A204.1 (cell line): ENCODE measurements around the gene CLCA4.
A peak's percentile ranks its signal among the peaks of the same experiment; 100 is the strongest.
"Not testable (repeated sequence)": the region's sequence is repeated elsewhere in the genome, so short reads cannot be mapped to it uniquely, and the experiment has no call there.

Experiments
- FAIRE-seq: peaks from 2 replicates; lab custom pipeline; 2012; peaks lifted over from hg19 to GRCh38; lab: Jason Lieb, UNC

CLCA4 gene, protein sequence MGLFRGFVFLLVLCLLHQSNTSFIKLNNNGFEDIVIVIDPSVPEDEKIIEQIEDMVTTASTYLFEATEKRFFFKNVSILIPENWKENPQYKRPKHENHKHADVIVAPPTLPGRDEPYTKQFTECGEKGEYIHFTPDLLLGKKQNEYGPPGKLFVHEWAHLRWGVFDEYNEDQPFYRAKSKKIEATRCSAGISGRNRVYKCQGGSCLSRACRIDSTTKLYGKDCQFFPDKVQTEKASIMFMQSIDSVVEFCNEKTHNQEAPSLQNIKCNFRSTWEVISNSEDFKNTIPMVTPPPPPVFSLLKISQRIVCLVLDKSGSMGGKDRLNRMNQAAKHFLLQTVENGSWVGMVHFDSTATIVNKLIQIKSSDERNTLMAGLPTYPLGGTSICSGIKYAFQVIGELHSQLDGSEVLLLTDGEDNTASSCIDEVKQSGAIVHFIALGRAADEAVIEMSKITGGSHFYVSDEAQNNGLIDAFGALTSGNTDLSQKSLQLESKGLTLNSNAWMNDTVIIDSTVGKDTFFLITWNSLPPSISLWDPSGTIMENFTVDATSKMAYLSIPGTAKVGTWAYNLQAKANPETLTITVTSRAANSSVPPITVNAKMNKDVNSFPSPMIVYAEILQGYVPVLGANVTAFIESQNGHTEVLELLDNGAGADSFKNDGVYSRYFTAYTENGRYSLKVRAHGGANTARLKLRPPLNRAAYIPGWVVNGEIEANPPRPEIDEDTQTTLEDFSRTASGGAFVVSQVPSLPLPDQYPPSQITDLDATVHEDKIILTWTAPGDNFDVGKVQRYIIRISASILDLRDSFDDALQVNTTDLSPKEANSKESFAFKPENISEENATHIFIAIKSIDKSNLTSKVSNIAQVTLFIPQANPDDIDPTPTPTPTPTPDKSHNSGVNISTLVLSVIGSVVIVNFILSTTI

DNA sequence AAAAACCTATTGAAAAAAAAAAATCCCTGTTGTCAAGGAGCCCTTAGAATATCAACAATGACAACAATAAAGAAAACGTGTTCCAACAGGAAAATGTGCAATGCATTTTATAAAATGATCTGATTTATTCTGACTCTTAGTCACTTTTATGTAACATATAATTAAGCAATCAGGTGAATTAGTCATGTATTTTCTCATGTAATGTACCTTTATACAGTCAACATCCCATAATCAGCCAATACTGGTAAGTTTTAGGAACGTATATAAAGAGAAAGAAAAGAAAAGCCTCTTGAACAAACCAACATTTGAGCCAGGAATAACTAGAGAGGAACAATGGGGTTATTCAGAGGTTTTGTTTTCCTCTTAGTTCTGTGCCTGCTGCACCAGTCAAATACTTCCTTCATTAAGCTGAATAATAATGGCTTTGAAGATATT is at the start of gene CLCA4:
TSS of gene CLCA4 (plus strand) at position 292 of the 435 bp plus-strand sequence. CDS start at position 334, 42 bp downstream.
- no peak for FAIRE-seq

DNA sequence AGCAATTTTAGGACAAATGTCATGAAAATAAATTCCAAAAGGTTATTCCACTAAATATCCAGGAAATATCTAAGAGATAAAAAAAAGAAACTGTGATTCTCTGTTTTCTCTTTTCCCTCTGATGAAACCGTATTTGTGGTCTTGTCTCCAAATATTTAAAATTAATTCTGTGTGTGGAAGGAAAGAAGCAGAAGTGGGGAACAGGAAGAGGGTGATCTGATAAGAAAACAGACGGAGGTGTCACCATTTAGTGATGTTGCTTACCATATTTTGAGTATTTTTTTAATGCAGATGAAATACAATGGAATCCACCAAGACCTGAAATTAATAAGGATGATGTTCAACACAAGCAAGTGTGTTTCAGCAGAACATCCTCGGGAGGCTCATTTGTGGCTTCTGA is 48.6 kb upstream of the CLCA4 start:
- FAIRE-seq, result no peak

DNA sequence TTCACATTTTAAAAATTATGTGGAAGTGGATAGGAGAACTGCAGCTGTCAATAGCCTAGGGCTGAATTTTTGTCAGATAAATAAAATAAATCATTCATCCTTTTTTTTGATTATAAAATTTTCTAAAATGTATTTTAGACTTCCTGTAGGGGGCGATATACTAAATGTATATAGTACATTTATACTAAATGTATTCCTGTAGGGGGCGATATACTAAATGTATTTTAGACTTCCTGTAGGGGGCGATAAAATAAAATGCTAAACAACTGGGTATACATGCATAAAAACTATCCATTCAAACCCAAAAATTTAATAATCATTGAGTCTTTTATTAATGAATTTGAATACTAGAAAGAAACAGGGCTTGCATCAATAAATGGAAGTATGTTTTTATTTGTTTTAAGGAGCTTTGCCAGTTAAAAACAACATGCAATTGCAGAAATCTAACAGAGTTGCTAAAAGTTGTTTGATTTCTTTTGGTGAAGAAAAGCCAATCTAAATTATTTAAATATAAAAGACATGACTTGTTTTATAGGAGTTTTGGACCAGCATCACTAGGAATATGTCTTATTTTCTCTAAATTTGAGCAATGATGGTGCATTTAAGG is 46.8 kb upstream of the CLCA4 start:
- peak; percentile 93 for FAIRE-seq

DNA sequence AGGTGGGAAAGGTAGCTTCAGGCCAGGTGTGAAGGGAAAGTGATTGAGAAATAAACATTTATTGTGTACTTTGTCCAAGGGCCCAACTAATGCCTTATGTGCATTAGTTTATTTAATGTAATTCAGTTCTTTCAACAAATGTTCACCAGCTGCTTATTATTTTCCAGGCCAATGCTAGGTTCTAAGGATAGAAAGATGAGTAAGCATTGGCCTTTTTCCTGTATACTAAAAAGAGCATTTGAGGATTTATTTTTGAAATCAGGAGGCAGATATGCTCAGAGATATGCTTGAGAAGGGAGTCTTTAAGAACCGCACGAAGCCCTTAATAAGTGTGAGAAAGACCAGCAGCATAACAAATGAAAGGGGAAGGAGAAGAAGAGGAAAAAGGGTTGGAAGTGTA is 46.2 kb upstream of the CLCA4 start:
- no peak for FAIRE-seq

DNA sequence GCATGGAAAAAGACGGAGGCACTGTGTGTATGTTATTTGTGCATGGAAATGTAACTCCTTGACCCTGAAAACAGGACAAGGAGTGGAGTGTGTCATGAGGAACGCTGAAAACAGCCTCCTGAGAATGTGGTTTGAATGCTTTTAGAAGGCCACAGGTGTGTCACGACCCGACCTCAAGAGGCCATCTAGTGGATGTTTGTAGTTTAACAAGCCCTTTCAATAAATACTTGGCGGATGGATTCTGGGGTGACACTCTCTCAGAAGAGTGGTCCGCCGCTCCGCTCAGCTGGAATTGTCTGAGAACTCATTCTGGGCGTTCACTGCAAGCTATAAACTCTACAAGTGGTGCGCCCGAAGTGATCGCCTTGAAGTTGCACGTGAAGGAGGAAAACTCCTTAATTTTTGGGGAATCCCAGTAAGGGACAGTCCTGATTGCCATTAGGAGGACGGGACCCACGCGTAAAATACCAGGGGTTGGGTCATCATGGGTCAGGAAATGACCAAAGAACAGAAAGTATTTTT is 44.7 kb upstream of the CLCA4 start:
- not testable (repeated sequence) for FAIRE-seq

DNA sequence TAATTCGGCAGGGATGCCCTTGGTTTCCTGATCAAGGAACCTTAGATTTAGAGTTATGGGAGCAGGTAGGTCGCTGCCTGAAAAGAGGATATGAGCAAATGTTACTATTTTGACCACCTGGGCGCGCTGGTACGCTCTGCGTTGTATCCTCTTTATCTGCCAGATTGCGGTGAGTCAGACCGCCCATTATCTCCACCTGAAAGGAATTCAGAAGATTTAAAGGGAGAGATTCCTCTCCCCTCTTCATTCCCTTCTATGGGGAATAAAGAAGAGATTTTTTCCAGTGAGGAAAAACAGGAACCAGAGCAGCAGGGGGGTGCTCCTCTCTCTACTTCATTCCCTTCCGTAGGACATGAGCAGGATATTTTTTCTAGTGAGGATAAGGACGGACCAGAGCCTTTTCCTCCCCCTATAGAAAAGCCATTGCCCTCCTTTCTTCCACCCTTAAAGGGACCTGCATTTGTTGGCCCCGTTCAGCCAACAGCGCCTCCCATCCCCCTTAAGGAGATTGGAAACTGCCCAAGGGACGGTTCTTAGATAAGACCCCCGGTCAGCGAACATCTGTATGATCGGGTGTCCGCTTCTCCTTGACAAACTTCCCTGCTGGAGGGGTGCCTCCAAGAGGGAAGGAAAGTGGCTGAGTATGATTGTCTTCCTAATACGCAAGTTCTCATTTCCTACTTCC is 44.0 kb upstream of the CLCA4 start:
- FAIRE-seq, result no peak

DNA sequence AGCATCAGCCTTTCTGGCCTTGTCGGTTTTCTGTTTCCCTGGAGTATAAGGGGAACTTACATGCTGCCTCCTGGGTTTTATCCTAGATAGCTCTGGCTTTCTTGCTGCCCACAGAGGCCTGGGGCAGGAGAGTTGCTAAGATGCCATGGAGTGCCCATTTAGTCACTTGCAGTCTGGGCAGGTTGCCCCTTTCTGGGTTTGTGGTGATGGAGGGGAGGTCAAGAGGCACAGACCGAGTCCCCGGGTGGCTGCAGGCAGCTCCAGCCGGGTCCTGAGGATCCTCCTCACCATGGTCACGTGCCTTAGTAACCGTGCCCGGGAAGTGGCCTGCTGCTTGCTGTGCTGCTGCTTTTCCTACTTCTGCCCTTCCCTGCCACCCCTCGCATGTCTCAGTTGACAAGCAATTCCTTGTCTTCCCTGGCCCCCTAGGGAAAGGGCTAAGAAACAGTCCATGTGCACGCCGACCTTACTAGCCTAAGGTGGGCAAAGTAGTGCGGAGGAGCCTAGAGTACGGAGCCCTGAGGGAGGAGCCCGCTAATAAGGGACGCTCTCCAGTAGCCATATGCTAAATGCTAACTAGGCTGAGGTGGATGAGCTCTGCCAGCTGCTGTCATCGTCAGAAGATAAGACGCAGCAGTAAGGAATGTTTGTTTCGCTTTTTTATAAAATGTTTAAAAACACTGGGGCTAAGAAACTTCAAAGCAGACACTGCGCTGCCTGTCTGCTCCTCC is 43.3 kb upstream of the CLCA4 start:
- no peak for FAIRE-seq

DNA sequence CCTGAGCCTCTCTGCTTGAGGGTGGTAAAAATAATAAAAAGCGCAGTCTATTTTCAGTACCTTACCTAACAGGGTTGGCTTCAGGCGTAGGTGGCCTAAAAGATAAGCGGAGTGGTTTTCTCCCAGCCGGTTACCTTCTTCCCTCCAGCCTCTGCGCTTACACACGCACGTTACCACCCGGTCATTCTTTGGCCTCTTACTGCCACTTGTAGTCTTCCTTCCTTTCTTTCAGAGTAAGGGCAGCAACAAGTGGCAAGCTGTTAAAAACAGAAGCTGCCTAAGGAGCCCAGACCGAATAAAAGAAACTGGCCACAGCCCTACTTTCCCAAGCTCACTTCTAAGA is 42.8 kb upstream of the CLCA4 start:
- no peak for FAIRE-seq

DNA sequence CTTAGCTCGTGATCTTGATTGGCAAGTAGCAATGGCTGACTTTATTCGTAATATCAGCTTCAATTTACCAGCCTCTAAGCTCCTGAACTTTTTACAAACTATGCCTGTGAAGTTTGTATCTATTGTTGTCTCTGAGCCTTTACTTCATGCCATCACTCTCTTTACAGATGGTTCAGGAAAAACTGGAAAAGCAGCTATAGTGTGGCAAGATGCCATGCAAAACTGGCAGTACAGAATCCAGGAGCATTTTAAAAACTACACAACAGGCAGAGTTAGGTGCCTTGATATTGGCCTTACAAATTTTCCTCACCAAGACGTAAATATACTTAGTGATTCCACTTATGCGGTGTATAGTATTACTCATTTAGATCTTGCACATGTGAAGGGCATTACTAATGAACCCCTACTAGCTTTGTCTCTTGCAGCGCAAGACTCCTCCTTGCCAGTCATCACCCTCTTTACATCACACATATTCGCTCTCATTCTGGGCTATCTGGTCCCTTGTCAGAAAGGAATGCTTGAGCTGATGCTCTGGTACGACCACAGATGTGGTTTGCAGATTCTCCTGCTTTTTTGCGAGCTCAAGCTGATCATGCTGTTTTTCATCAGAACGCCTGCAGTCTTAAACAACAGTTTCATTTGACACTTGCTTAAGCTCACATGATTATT is 41.8 kb upstream of the CLCA4 start:
- no peak for FAIRE-seq

DNA sequence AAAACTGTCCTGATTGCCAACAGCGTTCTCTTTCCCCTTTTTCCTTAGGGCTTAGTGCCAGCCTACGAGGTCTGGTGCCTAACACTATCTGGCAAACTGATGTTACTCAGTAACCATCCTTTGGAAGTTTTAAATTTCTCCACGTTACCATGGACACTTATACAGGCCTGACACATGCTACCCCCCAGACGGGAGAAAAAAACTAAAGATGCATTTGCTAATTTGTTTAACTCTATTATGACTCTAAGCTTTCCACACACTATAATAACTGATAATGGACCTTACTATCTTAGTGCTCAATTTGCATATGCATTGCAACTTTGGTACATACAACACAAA is 41.3 kb upstream of the CLCA4 start:
- FAIRE-seq, result no peak

DNA sequence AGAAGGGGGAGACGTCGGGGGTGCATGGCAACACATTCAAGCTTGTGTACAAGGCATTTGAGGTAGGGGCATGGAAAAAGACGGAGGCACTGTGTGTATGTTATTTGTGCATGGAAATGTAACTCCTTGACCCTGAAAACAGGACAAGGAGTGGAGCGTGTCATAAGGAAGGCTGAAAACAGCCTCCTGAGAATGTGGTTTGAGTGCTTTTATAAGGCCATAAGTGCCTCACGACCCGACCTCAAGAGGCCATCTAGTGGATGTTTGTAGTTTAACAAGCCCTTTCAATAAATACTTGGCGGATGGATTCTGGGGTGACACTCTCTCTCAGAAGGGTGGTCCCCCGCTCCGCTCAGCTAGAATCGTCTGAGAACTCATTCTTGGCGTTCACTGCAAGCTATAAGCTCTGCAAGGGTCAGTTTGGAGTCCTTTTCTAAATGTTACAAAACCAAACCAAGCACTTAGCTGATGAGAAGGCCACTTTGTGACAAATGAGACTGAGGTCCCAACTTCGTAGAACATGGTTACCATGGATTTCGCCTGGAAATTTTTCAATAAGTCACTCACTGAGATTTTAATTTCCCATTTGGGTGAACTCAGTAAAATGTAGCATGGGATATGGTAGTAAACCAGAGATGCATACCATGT is 38.8 kb upstream of the CLCA4 start:
- no peak for FAIRE-seq

DNA sequence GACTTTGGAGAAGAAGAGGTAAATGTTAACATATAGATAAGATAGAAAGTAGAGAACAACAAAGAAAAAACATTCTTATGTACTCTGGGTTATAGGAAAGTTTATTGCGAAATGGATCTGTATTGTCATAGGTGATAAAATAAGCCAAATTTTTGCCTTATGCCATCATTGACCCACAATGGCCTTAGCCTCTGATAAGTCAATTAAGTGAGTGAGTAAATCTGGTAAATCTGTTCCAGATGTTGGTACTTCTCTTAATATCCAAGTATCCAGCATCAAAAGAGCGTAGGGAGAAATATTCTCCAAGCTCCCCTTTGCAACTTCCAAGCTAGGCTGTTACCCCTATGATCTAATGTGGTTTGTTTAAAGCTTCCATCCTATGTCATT is 38.3 kb upstream of the CLCA4 start:
- no peak for FAIRE-seq

DNA sequence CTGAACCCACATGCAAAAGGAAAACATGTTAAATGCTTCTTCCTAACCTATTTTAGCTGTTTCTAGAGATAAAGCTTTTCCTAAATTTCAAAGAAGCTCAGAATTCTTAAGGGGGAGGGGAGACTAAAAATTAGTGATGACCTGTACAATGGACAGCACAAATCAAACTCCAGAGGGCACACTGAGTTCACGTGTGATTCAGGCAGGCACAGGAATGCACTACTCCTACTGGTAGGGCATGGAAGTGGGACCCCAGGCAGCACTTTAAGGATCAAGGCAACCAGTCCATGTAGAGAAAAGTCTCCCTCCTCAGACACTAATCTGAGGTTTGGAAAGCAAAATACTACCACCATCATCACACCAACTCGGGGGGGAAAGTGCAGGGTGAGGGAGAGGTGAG is 31.3 kb upstream of the CLCA4 start:
- FAIRE-seq, result no peak

DNA sequence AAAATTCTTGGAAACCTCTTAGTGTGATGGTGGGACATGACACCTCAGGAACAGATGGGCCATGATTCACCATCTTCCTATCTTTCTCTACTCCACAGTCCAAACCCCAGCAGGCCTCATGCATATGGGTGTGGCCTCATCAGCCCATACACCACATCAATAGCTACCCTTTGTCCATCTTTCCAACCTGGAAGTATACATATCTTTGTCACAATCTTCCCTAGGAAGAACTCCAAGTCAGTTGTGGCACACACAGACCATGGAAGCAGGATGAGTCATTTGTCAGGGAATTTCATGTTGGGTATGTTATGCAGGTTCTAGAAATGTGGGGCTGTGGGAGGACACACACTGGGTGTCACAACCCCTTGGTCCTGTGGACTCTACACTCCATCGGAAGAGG is 30.5 kb upstream of the CLCA4 start:
- no peak for FAIRE-seq

DNA sequence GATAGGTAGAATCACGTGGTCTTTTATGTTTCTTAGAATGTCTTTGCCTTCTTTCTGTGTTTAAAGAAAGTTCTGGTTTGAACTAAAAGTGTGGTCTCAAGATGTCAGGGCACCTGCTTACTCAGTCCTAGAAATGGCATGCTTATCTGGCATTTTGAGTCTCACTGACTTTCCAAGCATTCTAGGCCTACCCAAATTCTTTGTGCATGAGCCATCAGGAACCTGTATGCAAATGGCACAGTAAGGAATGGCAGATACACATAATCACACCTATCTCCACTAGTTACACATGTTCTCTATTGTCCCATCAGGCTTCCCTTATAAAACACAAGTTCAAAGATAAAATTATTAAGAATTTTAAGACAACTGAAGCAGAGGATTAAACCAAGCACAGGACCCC is 29.5 kb upstream of the CLCA4 start:
- no peak for FAIRE-seq

DNA sequence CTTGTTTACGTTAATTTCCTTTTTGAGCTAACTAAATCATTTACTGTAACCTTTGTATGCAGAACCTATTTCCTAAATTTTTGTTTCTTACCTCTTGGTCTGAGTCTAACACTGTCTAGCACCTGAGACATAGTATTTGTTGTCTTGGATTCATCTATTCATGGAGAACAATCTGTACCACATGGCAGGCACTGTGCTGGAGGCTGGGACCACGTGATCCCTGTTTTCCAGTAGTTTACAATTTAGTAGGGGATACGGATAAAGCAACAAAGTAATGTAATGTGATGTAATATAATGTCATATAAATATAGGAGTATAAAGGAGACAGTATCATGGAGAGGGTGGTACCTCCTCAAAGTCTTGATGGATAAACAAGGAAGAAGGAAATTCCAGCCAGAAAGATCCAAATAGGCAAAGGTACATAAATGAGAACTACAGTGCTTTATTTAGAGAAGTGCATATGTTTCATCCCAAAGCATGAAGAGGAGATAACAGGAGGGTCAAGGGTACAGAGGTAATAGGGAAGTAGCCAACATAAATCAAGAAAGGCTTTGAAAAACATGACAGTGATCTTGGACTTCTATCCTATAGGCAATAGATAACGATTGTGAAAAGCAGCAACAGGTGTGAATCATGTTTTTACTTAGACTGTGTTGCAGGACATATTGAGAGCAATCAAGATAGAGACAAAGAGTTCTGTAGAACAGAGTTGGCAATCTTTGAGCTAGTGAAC is 25.9 kb upstream of the CLCA4 start:
- FAIRE-seq, result no peak

DNA sequence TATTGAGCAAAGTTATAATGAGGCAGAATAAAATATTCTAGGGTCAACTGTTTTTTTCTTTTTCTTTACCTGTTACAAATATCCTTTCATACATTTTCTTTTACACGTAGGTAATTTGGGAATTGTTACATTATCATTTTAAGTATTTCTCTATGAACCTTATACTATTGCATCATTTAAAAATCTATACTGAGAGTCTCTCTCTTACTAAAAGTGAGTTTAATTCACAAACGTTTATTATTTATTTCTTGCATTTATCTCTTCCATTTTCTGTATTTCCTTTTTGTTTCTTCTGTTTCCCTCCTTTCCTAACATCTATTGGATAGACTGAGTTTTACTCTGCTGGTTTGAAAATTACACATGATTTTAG is 25.4 kb upstream of the CLCA4 start:
- FAIRE-seq, result no peak

DNA sequence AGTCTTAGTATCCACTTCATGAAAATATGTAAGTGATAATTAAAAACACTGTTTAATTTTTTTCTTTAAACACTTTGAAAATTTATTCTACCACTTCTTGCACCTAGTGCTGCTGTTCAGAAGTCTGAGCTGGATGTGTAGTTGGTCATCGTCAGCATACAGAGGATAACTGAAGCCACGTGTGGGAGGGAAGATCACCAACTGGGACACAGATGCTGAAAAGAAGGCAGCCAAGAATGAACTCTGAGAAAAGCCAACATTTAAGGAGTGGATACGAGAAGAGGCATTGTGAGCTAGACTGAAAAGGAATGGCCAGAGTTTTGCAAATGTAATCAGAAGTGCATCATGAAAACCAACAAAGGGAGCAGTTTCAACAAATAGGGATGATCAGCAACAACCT is 24.6 kb upstream of the CLCA4 start:
- no peak for FAIRE-seq

DNA sequence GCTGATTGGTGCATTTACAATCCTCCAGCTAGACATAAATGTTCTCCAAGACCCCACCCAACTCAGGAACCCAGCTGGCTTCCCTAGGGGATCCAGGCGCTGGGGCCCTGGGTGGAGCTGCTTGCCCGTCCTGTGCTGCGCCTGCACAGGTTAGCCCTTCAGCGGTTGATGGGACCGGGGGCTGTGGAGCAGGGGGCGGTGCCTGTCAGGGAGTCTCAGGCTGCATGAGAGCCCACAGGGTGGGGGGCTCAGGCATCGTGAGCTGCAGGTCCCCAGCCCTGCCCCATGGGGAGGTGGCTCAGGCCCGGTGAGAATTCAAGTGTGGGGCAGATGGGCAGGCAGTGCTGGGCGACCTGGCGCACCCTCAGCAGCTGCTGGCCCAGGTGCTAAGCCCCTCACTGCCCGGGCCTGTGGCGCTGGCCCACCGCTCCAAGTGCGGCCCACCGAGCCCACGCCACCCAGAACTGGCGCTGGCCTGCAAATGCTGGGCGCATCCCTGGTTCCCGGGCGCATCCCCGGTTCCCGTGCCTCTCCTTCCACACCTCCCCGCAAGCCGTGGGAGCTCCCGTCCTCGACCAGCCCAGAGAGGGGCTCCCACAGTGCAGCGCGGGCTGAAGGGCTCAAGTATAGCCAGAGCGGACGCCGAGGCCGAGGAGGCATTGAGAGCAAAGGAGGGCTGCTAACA is 23.1 kb upstream of the CLCA4 start:
- no peak for FAIRE-seq
